ENCODE results near the gene TMEM101.

- TF ChIP-seq POLR2A (IDR thresholded peaks at IDR 0.05): no peak
- TF ChIP-seq, protein P1, sequence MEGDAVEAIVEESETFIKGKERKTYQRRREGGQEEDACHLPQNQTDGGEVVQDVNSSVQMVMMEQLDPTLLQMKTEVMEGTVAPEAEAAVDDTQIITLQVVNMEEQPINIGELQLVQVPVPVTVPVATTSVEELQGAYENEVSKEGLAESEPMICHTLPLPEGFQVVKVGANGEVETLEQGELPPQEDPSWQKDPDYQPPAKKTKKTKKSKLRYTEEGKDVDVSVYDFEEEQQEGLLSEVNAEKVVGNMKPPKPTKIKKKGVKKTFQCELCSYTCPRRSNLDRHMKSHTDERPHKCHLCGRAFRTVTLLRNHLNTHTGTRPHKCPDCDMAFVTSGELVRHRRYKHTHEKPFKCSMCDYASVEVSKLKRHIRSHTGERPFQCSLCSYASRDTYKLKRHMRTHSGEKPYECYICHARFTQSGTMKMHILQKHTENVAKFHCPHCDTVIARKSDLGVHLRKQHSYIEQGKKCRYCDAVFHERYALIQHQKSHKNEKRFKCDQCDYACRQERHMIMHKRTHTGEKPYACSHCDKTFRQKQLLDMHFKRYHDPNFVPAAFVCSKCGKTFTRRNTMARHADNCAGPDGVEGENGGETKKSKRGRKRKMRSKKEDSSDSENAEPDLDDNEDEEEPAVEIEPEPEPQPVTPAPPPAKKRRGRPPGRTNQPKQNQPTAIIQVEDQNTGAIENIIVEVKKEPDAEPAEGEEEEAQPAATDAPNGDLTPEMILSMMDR (IDR thresholded peaks at IDR 0.05 in 8 of 11, conservative IDR thresholded peaks at IDR 0.05 in 3 of 11): no peak
These were observed 40.1 kb downstream of the TMEM101 start for GRCh38 chr17:43974382-43975266.

Measured in spleen (tissue), 7 donors.